ENCODE measurements around the gene PDXP. TPM values are rescaled to one million over a fixed set of nuclear protein-coding genes. Genes with fewer than 3 reads are reported as not detected.

The PDXP gene
- total RNA-seq, 1 donor from 2014 or later, result 13.3 TPM

- TF ChIP-seq CTCF (IDR thresholded peaks at IDR 0.05; ENCODE audit: insufficient read depth, low read length, poor library complexity, severe bottlenecking), result no peak
- peak overlapping the region; percentile 50 for H3K4me3 ChIP-seq (ENCODE audit: low read depth, low read length)
- no peaks in the 10 kb centered on the region for H3K27me3 ChIP-seq (ENCODE audit: control insufficient read depth, insufficient read depth, low read length)
- H3K36me3 ChIP-seq (ENCODE audit: control insufficient read depth, insufficient read depth, low read length), result peaks cover 2% of the 10 kb centered on the region
- peak; percentile 77 for DNase-seq (ENCODE audit: low read depth)
Measured at GRCh38 chr22:37676736-37677492, 18.4 kb downstream of the PDXP start.

DNA sequence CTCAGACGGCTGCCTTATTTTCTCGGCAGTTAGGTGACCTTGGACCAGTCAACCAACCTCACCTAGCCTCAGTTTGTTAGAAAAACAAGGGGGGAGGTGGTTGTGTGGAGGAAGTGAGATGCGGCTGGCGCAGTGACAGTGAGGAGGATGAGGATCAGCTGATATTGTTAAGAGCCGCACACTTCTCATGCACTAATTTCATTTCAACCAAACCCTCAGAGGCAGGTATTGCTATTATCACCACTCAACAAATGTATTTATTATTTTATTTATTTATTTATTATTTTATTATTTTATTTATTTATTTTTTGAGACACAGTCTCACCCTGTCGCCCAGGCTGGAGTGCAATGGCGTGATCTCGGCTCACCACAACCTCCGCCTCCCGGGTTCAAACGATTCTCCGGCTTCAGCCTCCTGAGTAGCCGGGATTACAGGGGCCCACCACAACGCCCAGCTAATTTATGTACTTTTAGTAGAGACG, 19.0 kb downstream of the PDXP start:
- Histone ChIP-seq H3K27me3 (ENCODE audit: control insufficient read depth, insufficient read depth, low read length) (no peaks in the 10 kb centered on the region), H3K4me3 (ENCODE audit: low read depth, low read length) (peak overlapping the region; percentile 50), H3K36me3 (ENCODE audit: control insufficient read depth, insufficient read depth, low read length) (peaks cover 2% of the 10 kb centered on the region)
- DNase-seq (ENCODE audit: low read depth), result no peak
- no peak for TF ChIP-seq CTCF (IDR thresholded peaks at IDR 0.05; ENCODE audit: insufficient read depth, low read length, poor library complexity, severe bottlenecking)

- DNase-seq (ENCODE audit: low read depth), result no peak
- Histone ChIP-seq H3K27me3 (ENCODE audit: control insufficient read depth, insufficient read depth, low read length) (no peaks in the 10 kb centered on the region), H3K36me3 (ENCODE audit: control insufficient read depth, insufficient read depth, low read length) (peaks cover 2% of the 10 kb centered on the region), H3K4me3 (ENCODE audit: low read depth, low read length) (peak overlapping the region; percentile 19)
- TF ChIP-seq CTCF (IDR thresholded peaks at IDR 0.05; ENCODE audit: insufficient read depth, low read length, poor library complexity, severe bottlenecking), result no peak
Measured at GRCh38 chr22:37678372-37678771, 19.8 kb downstream of the PDXP start.

DNA sequence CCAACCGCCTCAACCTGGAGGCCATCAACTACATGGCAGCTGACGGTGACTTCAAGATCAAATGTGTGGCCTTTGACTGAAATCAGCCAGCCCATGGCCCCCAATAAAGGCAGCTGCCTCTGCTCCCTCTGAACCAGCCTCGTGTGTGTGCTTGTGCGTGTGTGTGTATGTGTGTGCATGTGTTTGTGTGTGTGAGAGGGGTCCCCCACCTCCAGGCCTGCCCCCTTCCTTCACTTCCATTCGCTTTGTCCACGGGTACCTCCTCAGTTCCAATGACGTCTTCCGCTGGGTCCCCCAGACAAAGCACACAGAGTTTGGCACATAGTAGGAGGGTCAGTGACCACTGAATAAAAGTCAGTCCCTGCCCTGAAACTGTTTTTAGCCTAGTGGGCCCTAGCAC, 21.1 kb downstream of the PDXP start:
- TF ChIP-seq CTCF (IDR thresholded peaks at IDR 0.05; ENCODE audit: insufficient read depth, low read length, poor library complexity, severe bottlenecking), result no peak
- Histone ChIP-seq H3K4me3 (ENCODE audit: low read depth, low read length) (no peak overlapping the region), H3K36me3 (ENCODE audit: control insufficient read depth, insufficient read depth, low read length) (peaks cover 2% of the 10 kb centered on the region), H3K27me3 (ENCODE audit: control insufficient read depth, insufficient read depth, low read length) (no peaks in the 10 kb centered on the region)
- DNase-seq (ENCODE audit: low read depth), result no peak

GRCh38 chr22:37680191-37680851, 21.8 kb downstream of the PDXP start:
- no peak for DNase-seq (ENCODE audit: low read depth)
- no peak for TF ChIP-seq CTCF (IDR thresholded peaks at IDR 0.05; ENCODE audit: insufficient read depth, low read length, poor library complexity, severe bottlenecking)
- Histone ChIP-seq H3K36me3 (ENCODE audit: control insufficient read depth, insufficient read depth, low read length) (peaks cover 2% of the 10 kb centered on the region), H3K27me3 (ENCODE audit: control insufficient read depth, insufficient read depth, low read length) (no peaks in the 10 kb centered on the region), H3K4me3 (ENCODE audit: low read depth, low read length) (no peak overlapping the region)
